NCI-H146 treated with DMSO at 0.1 percent for 48 hours (cell line): Measurements from ENCODE around the gene TUBA3D.
"Not testable (repeated sequence)": the region's sequence is repeated elsewhere in the genome, so short reads cannot be mapped to it uniquely, and the experiment has no call there.

Experiments used
- DNase-seq: peaks from one replicate; lab custom pipeline; 2025; ENCODE audit not compliant: unreplicated experiment; lab: John Stamatoyannopoulos, UW

The TUBA3D gene

GRCh38 chr2:131530626-131531344 is 54.9 kb downstream of the TUBA3D start:
- not testable (repeated sequence) for DNase-seq

GRCh38 chr2:131531547-131532185 is 55.7 kb downstream of the TUBA3D start:
- DNase-seq: not testable (repeated sequence)
